ENCODE data around the gene CDH1.

DNA sequence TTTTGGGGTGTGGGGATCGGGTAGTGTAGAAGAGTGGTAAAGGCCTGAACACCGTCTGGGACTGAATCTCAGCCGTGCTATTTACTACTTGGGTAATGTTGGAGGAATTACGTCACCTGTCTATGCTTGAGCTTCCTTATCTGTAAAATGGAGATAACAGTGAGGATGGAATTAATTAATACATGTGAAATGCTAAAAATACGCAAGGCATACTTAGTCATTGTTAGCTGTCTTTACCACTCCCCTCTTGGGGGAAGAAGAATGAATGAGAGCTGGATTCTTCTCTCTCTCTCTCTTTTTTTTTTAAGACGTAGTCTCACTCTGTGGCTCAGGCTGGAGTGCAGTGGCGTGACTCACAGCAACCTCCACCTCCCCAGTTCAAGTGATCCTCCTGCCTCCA lies 65.1 kb downstream of the CDH1 start:
- TF ChIP-seq, protein P1, sequence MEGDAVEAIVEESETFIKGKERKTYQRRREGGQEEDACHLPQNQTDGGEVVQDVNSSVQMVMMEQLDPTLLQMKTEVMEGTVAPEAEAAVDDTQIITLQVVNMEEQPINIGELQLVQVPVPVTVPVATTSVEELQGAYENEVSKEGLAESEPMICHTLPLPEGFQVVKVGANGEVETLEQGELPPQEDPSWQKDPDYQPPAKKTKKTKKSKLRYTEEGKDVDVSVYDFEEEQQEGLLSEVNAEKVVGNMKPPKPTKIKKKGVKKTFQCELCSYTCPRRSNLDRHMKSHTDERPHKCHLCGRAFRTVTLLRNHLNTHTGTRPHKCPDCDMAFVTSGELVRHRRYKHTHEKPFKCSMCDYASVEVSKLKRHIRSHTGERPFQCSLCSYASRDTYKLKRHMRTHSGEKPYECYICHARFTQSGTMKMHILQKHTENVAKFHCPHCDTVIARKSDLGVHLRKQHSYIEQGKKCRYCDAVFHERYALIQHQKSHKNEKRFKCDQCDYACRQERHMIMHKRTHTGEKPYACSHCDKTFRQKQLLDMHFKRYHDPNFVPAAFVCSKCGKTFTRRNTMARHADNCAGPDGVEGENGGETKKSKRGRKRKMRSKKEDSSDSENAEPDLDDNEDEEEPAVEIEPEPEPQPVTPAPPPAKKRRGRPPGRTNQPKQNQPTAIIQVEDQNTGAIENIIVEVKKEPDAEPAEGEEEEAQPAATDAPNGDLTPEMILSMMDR (IDR thresholded peaks at IDR 0.05) = no peak
- no peak for TF ChIP-seq POLR2A (IDR thresholded peaks at IDR 0.05)
